Fibroblast of lung (primary cell): ENCODE measurements around the gene CCDC169. TPM values are rescaled to one million over a fixed set of nuclear protein-coding genes. Genes with fewer than 3 reads are reported as not detected.

Experiments
- DNase-seq, 2 donors: peaks; one replicate each; pipeline versions ENCODE4 v3.0.0 to v3.0.0-alpha.2; 2010; ENCODE audit warnings: low read depth in 2 of 2
- H2AFZ ChIP-seq: 2 replicates; pipeline ENCODE4 v1.5.1; 2012; ENCODE audit warnings: low read length, control low read depth, inconsistent platforms
- H3K27ac ChIP-seq: 2 replicates; pipeline ENCODE4 v1.5.1; 2011; ENCODE audit warnings: low read length, control low read depth; ENCODE audit not compliant: insufficient read depth
- H3K27me3 ChIP-seq: 2 replicates; pipeline ENCODE4 v1.5.1; 2011; ENCODE audit warnings: mild to moderate bottlenecking, low read length; ENCODE audit not compliant: control insufficient read depth, insufficient read depth
- H3K36me3 ChIP-seq: 2 replicates; pipeline ENCODE4 v1.5.1; 2011; ENCODE audit warnings: low read length; ENCODE audit not compliant: control insufficient read depth, insufficient read depth
- H3K4me1 ChIP-seq: 2 replicates; pipeline ENCODE4 v1.5.1; 2011; ENCODE audit warnings: low read length; ENCODE audit not compliant: control insufficient read depth, insufficient read depth; ENCODE audit errors: extremely low read depth
- H3K4me2 ChIP-seq: 2 replicates; pipeline ENCODE4 v1.5.1; 2011; ENCODE audit warnings: low read length, control low read depth; ENCODE audit not compliant: insufficient read depth; ENCODE audit errors: extremely low read depth
- H3K4me3 ChIP-seq, 4 experiments: fragments of 200-600 bp in 1 of 4; sonication (generic) in 1 of 4; replicated peaks in 1 of 4; 2 replicates each; pipeline ENCODE4 v1.5.1; 2011 to 2016; ENCODE audit warnings: low read length in 4 of 4, low read depth in 3 of 4, mild to moderate bottlenecking in 3 of 4, control low read depth in 2 of 4, inconsistent platforms in 1 of 4, mixed read lengths in 1 of 4; ENCODE audit not compliant: insufficient read depth in 1 of 4; ENCODE audit errors: control extremely low read depth in 1 of 4
- H3K79me2 ChIP-seq: 2 replicates; pipeline ENCODE4 v1.5.1; 2012; ENCODE audit warnings: mild to moderate bottlenecking, low read length, inconsistent platforms; ENCODE audit not compliant: control insufficient read depth, insufficient read depth
- H3K9ac ChIP-seq: 2 replicates; pipeline ENCODE4 v1.5.1; 2011; ENCODE audit warnings: mild to moderate bottlenecking, low read length, control low read depth; ENCODE audit not compliant: insufficient read depth
- H3K9me3 ChIP-seq: 2 replicates; pipeline ENCODE4 v1.5.1; 2012; ENCODE audit warnings: low read depth, low read length; ENCODE audit not compliant: control insufficient read depth, insufficient read depth
- H4K20me1 ChIP-seq: 2 replicates; pipeline ENCODE4 v1.5.1; 2011; ENCODE audit warnings: low read length; ENCODE audit not compliant: control insufficient read depth, insufficient read depth; ENCODE audit errors: extremely low read depth
- EZH2 ChIP-seq: IDR thresholded peaks from 2 replicates; pipeline ENCODE4 v1.5.1; 2012; ENCODE audit warnings: low read length, control low read depth, mild to moderate bottlenecking; ENCODE audit errors: missing control alignments
- polyA plus RNA-seq, 2 donors: library from polyadenylated mRNA; depleted of rRNA in 1 of 2; stranded (reverse) in 1 of 2; unstranded in 1 of 2; fragments of >200 nt; gene quantifications; 2 replicates each; pipeline ENCODE4 v1.2.1, GENCODE V29; 2011 to 2012; ENCODE audit warnings: missing spikeins in 1 of 2
- total RNA-seq: library from RNA; depleted of rRNA; stranded (reverse); fragments of >200 nt; gene quantifications from 2 replicates; pipeline ENCODE4 v1.2.1, GENCODE V29; 2014
- TF ChIP-seq, protein P1 (sequence below), 2 donors: IDR thresholded peaks in 1 of 2; conservative IDR thresholded peaks in 1 of 2; 1 replicate in 1 of 2; 2 replicates in 1 of 2; pipeline ENCODE4 v1.5.1; 2011 to 2012; ENCODE audit warnings: low read length in 2 of 2, control low read depth in 1 of 2, inconsistent platforms in 1 of 2, low read depth in 1 of 2, mild to moderate bottlenecking in 1 of 2

The CCDC169 gene
- total and polyA plus RNA-seq, 2 donors (not counting 1 experiment from before 2014, with no cell fraction given), result 2.9 to 7.1 TPM

DNA sequence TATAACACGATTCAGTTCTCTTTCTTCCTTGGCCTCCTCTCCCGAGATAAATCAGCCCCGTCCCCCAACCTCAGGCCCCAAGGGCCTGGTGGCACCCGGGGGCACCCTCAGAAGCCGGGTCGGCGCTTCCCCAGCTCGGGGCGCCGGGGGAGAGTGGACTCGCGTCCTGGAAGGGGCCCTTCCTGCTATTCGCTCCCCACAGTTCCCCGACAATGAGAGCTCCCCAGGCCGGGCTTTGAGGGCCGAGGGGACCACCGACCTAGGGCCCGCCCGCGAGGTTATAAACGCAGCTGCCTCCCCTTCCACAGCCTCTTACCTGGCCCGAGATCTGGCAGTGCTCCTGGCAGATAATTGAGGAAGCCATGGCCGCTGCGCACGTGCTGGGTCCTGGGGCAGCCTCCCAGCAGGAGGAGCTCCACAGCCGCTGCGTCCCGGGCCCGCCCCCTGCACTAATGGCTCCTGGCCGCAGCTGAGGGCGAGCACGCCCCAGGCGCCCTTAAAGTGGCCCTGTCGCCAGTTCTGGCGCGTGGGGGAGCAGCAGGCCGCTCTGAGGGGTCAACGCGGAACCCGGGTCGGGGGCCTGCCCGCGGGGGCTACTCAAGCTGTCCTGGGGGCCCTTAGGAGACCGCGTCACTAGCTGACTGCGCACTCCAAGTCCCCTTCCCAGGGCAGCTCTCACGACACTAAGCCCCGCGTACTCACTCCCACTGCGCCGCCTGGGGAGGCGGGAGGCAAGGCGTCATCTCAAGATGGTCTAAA is 83.3 kb downstream of the CCDC169 start, which contains the start of gene SOHLH2:
Gene SOHLH2 (minus strand): TSS at position 394 of the 759 bp plus-strand sequence. CDS start 30 bp downstream, at position 364.
- H4K20me1 ChIP-seq, result no peaks in the 10 kb centered on the region
- H3K4me2 ChIP-seq, result no peak within 1 kb of the TSS
- no peaks in the 10 kb centered on the region for H3K9me3 ChIP-seq
- no peaks in the 10 kb centered on the region for H3K4me1 ChIP-seq
- H3K79me2 ChIP-seq, result no peaks in the 10 kb centered on the region
- H3K36me3 ChIP-seq, result no peaks in the 10 kb centered on the region
- TF ChIP-seq EZH2, result no peak
- TF ChIP-seq, protein P1, sequence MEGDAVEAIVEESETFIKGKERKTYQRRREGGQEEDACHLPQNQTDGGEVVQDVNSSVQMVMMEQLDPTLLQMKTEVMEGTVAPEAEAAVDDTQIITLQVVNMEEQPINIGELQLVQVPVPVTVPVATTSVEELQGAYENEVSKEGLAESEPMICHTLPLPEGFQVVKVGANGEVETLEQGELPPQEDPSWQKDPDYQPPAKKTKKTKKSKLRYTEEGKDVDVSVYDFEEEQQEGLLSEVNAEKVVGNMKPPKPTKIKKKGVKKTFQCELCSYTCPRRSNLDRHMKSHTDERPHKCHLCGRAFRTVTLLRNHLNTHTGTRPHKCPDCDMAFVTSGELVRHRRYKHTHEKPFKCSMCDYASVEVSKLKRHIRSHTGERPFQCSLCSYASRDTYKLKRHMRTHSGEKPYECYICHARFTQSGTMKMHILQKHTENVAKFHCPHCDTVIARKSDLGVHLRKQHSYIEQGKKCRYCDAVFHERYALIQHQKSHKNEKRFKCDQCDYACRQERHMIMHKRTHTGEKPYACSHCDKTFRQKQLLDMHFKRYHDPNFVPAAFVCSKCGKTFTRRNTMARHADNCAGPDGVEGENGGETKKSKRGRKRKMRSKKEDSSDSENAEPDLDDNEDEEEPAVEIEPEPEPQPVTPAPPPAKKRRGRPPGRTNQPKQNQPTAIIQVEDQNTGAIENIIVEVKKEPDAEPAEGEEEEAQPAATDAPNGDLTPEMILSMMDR (conservative IDR thresholded peaks at IDR 0.05 in 1 of 2, IDR thresholded peaks at IDR 0.05 in 1 of 2; ENCODE audit: low read depth in 1 of 2, low read length in 2 of 2), result no peak
- H3K27me3 ChIP-seq, result no peaks in the 10 kb centered on the region
- no peak within 1 kb of the TSS for H3K4me3 ChIP-seq
- no peak within 1 kb of the TSS for H3K27ac ChIP-seq
- no peak within 1 kb of the TSS for H2AFZ ChIP-seq
- DNase-seq, result no peak
- no peak within 1 kb of the TSS for H3K9ac ChIP-seq

GRCh38 chr13:36212789-36213188 is 84.8 kb downstream of the CCDC169 start:
- no peak overlapping the region for H3K9ac ChIP-seq
- TF ChIP-seq, protein P1 (conservative IDR thresholded peaks at IDR 0.05 in 1 of 2, IDR thresholded peaks at IDR 0.05 in 1 of 2; ENCODE audit: low read depth in 1 of 2, low read length in 2 of 2), result no peak
- H3K4me3 ChIP-seq, result no peak overlapping the region
- H3K36me3 ChIP-seq, result no peaks in the 10 kb centered on the region
- H3K9me3 ChIP-seq, result no peaks in the 10 kb centered on the region
- H3K4me2 ChIP-seq, result no peak overlapping the region
- no peaks in the 10 kb centered on the region for H4K20me1 ChIP-seq
- DNase-seq, result no peak
- H3K4me1 ChIP-seq, result no peaks in the 10 kb centered on the region
- H3K79me2 ChIP-seq, result no peaks in the 10 kb centered on the region
- H2AFZ ChIP-seq, result no peak overlapping the region
- no peak overlapping the region for H3K27ac ChIP-seq
- no peaks in the 10 kb centered on the region for H3K27me3 ChIP-seq

- H3K4me2 ChIP-seq, result no peak overlapping the region
- H3K36me3 ChIP-seq, result no peaks in the 10 kb centered on the region
- no peaks in the 10 kb centered on the region for H3K4me1 ChIP-seq
- H4K20me1 ChIP-seq, result no peaks in the 10 kb centered on the region
- H3K9me3 ChIP-seq, result no peaks in the 10 kb centered on the region
- no peaks in the 10 kb centered on the region for H3K79me2 ChIP-seq
- no peak overlapping the region for H3K27ac ChIP-seq
- no peaks in the 10 kb centered on the region for H3K27me3 ChIP-seq
- H2AFZ ChIP-seq, result no peak overlapping the region
- TF ChIP-seq EZH2, result no peak
- TF ChIP-seq, protein P1 (conservative IDR thresholded peaks at IDR 0.05 in 1 of 2, IDR thresholded peaks at IDR 0.05 in 1 of 2; ENCODE audit: low read depth in 1 of 2, low read length in 2 of 2), result no peak
- H3K4me3 ChIP-seq, result no peak overlapping the region
- no peak for DNase-seq
- no peak overlapping the region for H3K9ac ChIP-seq
These were observed 86.0 kb downstream of the CCDC169 start for GRCh38 chr13:36211567-36211966.
